Hematopoietic multipotent progenitor cell (in vitro differentiated cells): Measurements from ENCODE around the gene BRD1. TPM values are rescaled to one million over a fixed set of nuclear protein-coding genes. Genes with fewer than 3 reads are reported as not detected.

Experiments
- DNase-seq, 3 donors: peaks; one replicate each; pipeline ENCODE4 v3.0.0-alpha.2; 2011 to 2015; ENCODE audit warnings: low read depth in 2 of 3, low spot score in 2 of 3
- total RNA-seq: library from RNA; depleted of rRNA; stranded (reverse); fragments of >200 nt; gene quantifications from one replicate; pipeline ENCODE4 v1.2.3, GENCODE V29; 2012

Gene BRD1
- total RNA-seq, 1 donor = 46.0 TPM

DNA sequence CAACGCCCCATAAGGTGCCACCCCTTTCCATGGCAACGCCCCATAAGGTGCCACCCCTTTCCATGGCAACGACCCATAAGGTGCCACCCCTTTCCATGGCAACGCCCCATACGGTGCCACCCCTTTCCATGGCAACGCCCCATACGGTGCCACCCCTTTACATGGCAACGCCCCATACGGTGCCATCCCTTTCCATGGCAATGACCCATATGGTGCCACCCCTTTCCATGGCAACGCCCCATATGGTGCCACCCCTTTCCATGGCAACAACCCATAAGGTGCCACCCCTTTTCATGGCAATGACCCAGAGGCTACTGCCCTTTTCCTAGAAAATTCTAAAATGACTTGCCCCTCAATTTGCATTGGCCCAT is 72.1 kb downstream of the BRD1 start:
- no peak for DNase-seq

DNA sequence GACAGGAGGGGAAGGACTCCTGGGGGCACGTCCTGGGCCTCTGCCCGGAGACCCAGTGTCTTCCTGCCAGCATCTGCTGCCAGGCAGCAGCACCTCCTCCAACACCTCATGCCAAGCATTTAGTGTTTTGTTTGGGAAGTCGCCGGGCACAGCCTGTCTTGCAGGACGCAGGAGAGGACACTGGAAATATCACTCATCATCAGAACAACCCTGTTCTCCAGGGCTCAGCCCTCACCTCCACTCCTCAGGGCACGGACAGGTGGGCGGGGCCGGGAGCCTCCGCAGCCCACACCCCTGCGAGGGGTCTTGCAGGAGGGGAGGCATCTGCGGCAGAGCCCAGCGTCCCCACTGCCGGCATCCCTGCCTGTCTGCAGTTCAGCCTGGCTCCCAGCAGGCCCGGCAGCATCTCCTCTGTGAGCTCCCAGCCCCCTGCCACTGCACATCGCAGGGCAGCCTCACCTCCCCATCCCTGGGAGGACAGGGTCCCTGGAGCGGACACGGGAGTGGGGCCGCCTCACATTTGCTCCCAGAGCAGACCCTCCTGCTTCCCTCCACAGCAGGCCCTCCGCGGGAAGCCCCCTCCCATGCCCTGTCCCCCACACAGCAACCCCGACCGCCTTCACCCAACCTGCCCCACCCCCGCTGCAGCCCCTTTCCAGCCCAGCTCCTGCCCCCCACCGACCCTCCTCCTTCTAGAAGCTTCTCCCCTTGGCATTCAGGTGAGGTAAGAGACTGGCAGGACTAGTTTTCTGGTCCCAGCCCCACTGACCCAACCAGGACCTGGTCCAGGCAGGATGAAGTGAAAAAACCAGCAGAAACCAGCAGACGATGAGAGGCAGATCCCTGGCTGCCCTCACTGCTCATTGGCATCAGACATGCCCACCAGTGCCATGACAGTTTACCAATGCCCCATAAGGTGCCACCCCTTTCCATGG is 72.7 kb downstream of the BRD1 start:
- no peak for DNase-seq

DNA sequence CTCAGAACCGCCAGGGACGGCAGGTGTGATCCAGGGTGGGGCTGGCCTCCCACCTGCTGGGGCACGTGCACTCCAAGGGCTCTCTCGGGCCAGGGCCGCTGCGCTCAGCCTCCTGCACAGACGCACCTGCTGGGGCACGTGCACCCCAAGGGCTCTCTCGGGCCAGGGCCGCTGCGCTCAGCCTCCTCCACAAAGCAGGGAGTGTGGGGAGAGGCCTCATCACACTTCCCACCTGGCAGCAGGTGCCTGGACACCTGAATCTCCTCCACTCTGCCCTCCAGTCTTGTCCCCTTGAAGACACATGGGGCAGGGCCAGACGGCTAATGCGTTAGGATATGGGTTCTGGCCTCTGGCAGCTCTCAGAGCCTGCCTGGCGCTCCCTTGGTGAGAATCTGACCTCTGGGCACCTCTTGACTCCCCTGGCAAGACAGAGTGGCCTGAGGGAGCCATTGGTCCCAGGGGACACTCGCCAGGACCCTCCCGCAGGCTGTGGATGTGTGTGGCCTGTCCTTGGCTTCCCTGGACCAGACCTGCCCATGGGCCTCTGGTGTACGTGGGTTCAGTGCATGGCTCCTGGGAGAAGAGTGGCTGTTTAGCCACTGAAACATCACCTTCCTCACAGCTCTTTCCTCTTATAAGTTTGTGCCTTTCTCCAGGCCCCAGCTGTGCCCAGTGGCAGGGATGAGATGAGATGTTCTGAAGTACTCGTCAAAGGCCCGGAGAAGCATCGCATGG is 73.5 kb downstream of the BRD1 start:
- DNase-seq = no peak

DNA sequence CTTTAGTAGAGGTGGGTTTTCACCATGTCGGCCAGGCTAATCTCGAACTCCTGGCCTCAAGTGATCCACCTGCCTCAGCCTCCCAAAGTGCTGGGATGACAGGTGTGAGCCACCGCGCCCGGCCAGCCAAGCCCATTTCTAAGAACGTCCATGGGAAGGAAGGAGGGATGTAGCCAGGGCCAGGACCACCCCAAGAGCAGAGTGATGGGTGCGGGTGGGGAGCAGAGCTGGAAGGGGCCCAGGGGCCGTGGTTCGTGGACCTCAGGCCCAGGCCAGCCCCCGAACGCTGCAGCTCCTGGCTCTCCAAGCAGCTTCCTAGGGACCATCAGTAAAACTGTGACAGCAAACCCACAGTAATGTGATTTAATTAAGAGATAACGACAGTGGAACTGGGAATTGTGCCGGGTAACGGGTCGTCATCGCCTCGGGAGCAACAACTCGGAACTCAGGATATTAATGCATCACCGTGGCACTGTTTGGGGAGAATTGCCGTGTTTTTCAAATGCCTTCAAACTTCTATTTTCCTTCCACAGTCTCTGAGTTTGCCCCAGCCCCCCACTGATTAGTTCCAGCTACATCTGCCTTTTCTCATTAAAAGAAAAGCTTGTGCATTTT is 74.3 kb downstream of the BRD1 start:
- DNase-seq = no peak

DNA sequence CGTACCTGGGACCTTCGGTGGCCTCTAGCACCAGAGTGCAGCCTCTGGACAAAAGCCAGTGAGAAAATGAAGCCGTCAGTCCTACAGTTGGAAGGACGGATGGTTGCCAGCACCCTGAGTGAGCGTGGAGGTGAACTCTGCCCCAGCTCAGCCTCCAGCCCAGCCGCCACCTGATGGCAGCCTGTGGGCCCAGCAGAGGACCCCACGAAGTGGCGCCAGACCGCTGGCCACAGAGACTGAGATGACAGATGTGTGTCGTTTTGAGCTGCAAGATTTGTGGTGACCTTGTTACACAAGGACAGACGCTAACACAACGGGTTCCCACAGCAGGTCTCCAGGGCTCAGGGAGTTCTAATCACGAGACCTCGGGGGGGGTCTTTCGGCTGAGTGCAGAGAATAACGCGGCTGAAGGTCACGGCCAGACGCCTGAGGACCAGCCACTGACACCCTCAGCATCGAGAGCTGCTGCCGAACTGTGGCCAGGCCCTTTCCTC is 75.0 kb downstream of the BRD1 start:
- no peak for DNase-seq

DNA sequence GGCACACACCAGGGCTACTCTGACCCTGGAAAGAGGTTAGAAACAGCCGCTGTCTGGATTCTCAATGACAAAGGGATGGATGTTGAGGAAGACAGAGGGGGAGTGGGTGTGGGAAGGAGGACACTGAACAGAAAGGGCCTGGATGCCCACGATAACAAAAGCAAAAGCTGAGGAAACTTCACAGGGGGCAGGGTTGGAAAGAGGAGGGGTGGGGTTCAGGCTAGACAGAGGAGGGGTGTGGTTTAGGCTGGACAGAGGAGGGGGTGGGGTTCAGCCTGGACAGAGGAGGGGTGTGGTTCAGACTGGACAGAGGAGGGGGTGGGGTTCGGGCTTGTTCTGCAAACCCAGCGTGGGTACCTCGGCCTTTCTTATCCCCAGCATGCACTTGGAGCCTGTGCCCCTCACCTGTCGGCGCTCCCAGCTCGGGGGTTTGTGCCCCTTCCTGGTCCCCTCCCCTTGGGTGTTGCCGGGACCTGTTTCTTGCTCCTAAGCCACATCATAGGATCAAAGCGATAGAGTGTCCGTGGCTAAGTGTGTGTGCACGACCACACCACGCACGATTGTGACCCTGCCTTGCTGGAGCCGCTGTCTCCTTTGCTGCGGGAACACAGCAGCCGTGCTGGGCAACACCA is 75.6 kb downstream of the BRD1 start:
- DNase-seq = no peak

DNA sequence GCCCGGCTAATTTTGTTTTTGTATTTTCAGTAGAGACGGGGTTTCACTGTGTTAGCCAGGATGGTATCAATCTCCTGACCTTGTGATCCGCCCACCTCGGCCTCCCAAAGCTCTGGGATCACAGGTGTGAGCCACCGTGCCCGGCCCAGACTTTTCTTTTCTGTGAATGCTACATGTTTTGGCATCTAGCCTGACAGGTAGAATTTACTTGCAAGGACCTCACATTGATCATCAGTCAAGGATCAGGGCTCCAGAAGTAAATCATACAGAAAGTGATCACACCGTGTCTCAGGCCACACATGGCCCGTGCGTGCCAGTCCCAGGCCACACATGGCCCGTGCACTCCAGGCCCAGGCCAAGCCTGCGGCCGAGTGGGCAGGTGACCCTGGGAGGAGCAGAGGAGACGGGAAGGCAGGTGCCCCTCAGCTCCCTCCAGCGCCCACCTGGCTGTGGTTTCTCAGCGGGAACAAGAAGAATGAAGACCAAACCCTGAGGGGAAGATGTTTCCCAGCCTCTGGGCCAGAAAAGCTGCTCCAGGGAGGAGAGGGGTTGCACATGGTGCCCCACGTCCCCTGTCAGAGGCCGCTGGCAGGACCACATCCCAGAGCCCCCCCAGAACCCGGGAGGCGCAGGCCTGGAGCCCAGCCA is 76.2 kb downstream of the BRD1 start:
- DNase-seq = no peak

DNA sequence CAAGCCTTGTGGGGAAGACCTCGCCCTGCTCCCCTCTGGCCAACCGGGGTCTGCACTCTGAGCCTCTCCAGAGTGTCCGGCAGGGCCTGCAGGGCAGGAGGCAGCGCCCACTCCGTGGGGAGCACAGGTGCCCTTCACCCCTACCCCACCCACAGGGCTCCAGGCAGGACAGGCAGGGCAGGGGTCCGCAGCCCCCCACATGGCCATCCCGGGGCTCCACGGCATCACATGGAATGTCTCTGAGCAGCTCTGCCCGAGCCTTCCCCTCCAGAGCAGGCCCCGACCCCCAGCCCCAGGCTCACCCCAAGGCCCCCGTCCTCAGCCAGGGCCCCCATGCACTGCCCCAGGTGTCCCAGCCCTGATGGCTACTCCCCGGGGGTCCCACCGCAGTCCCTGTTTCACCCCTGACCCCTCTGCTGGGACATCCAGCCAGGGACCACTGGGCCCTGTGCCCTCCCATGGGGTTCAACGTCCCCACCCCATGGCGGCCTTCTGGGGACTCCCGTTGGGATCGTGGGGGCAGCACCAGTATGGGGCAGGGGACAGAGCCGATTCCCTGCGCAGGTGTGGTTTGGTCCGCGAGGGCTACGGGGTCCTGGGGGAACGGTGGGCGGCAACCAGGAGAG is 77.7 kb downstream of the BRD1 start:
- DNase-seq = no peak

DNA sequence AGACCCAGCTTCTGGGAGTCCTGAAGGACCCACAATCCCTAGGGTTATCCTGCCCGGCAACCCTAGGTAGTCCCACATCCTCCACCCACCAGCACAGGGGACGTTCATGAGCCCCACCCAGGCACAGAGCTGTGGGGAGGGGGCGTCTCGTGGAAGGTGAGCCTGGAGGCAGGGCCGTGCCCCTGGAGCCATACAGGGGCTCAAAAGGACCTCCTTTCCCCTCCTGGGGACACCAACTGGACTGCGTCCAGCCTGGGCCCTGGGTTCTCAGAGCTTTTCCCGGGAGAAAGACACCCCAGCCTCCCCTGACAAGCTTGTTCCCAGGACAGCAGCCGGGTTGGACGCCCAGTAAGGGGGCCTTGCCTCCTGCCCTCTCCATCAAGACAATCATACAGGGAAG is 78.4 kb downstream of the BRD1 start:
- no peak for DNase-seq

DNA sequence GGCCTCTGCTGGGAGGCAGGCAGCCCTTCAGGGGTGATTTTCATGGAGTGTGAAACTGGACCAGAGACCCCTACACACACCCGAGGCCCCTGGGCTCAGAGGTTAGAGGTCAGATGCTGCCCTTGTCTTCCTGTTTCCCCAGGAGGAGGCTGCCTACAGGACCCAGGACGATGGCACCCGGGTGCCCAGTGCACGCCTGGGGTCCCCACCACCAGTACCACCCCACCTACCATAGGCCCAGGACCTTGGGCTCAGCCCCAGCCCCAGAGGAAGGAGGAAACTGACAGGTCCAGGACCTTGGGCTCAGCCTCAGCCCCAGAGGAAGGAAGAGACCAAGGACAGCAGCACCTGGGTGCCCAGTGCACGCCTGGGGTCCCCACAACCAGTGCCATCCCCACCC is 79.2 kb downstream of the BRD1 start:
- DNase-seq = no peak

DNA sequence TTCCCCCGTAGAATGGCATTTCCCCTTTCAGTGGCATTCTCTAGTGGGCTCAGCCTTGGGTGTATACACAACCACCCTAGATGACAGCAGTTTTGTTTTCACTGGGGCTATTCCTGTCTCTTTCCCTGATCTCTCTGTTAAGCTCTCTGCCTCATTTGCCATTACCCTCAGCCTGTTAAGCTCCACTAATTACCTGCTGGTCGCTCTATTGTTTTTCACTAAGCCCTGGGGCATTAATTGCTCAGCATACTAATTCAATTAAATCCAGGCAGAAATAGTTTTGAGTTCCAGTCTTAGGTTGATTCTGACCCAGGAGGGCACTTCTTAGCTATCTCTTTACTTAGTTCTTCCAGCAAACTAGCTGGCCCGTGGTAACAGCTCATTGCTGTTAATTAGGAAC is 80.0 kb downstream of the BRD1 start:
- no peak for DNase-seq

DNA sequence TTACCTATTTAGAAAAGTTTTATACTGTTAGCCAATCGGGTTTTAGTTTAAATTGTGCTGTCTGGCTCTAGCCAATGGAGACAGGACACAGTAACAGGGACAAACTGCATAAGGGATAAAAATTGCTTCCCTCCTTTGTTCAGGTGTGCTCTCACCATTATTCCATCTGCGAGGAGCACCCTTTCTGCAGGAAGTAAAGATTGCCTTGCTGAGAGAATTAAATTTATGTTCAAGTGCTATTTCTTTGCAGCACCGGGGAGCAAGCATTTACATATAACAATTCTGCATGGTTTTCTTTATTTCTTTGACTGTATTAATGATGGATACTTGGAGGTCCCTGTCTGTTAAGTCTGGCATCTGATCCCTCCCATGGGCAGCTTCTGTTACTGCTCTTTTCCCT is 80.5 kb downstream of the BRD1 start:
- DNase-seq = no peak

DNA sequence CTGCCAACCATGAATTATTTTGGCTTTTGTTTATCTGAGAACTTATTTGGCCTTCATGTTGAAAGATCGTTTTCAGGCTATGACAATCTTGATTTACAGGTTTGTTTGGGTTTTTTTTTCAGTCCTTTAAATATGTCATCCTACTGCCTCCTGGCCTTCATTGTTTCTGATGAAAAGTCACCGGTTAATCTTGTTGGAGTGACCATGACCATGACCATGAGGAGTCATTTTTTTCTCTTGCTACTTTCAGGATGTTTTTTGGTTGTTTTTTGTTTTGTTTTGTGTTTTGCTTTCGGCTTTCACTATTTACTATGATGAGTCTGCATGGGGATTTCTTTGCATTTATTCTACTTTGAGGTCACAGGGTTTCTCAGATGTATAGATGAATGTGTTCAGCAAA is 81.6 kb downstream of the BRD1 start:
- no peak for DNase-seq

DNA sequence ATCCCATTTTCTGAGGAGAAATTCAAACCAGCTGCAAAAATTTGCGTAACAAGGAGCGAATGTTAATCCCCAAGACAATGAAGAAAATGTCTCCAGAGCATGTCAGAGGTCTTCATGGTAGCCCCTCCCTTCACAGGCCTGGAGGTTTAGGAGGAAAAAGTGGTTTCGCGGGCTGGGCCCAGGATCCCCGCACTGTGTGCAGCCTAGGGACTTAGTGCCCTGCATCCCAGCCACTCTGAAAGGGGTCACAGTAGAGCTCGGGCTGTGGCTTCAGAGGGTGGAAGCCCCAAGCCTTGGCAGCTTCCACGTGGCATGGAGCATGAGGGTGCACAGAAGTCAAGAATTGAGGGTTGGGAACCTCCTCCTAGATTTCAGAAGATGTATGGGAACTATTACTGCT is 87.4 kb downstream of the BRD1 start:
- DNase-seq = no peak

DNA sequence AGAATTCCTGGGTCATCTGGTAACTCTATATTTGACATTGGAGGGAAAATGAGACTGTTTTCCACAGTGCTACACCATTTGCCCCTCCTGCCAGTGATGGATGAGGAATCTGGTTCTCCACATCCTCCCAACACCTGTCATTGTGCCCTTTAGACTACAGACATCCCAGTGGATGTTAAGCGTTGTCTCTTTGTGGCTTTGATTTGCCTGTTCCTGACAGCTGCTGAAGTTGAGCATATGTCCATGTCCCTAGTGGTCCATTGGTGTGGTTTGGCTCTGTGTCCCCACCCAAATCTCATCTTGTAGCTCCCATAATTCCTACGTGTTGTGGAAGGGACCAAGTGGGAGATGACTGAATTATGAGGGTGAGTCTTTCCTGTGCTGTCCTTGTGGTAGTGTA is 88.5 kb downstream of the BRD1 start:
- no peak for DNase-seq

DNA sequence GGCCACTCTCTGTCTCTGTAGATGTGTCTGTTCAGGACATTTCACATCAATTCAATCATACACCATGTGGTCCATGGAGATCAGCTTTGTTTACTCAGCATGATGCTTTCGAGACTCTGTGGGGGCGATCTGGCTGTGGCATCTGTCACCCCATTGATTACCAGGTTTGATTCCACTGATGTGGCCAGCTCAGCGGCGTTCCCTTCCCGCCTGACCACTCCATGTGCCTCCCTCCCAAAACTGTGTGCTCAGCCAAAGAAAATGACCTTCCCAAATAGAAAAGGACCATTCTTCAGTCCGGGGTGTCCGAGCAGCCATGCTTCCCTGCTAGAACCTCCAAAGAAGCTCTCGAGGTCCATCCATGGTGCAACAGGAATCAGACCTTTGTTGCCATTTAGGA is 89.1 kb downstream of the BRD1 start:
- no peak for DNase-seq

DNA sequence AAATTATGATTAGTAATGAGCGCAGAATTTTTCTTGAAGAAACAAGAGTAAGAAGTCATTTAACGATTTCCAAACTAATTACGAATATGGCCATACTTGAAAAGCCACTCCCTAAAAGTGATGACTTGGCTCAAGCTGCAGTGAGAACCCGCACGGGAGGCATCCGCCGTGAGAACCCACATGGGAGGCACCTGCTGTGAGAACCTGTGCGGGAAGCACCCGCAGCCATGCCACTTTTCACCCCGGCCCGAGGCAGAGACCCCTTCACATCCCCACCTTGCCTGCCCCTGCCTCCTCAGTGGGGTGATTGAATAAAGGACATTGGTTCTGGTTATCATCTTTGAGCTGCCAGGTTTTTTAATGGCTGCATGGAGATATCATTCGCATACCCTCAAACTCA is 89.7 kb downstream of the BRD1 start:
- DNase-seq = no peak

DNA sequence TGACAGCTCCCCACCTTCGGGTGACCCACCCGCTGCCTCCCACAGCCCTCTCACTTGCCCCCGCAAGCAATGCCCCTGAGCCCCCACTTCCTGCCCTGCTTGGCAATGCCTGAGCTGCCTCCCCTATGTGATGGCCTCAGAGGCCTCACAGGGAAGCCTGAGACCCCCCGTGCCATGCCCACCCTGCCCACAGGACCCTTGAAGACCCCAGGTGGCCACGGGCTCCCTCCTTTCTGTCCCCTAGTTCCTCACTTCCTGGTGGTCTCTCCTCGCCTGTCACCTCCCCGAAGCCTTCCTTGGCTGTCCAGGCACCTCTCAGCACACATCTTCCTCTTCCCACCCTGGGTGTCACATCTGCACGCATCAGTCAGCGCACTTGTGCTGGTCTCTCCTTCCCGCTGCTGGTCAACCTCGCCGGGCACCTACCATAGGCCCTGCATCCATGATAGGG is 90.5 kb downstream of the BRD1 start:
- no peak for DNase-seq

DNA sequence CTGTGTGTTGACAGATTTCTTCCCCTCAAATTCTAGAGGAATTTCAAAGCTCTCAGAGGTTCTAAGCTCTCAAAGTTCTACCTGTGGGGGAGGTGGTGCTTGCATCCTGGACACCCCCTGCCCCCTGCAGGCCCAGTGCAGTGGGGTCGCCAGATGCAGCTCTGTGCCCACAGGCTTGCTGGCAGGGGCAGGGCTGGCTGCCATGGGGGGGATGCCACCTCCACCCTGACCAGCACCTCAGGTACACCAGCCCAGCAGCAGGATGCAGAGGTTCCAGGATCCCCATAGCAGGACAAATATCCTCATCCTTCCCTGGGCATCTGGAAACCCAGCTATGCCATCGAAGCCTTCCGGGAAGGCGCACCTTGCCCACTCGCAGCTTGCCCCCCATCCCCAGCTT is 91.1 kb downstream of the BRD1 start:
- DNase-seq = no peak

DNA sequence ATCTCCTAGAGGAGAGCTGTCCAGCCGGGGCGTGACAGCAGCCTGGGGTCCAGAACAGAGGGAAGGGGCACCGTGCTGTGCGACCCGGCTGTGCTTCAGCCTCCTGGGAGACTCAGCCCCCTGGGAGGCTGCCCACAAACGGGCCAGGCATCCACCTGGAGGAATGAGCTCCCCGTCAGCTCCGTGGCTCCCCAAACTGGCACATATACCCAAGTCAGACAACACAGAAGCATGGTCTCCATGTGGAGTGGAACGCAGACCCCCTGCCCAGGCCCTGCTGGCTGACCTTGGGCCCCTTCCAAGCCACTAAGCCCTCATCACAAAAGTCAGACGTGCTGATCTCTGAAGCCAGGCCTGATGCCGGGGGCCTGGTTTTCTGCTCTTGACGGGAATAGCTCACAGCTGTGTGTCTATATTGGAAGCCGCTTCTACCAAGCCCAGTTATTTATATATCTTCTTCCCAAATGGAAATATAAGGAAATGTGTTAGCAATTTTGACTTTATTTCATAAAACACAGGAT is 91.7 kb downstream of the BRD1 start:
- DNase-seq = no peak
